SK-N-SH (cell line): ENCODE measurements around the gene PDE9A.

Source experiments
- ELF1 ChIP-seq: IDR thresholded peaks from 2 replicates; pipeline ENCODE4 v1.4.0; 2012
- EZH2phosphoT487 ChIP-seq: fragments of 200-600 bp; sonication (generic); IDR thresholded peaks from 2 replicates; pipeline ENCODE4 v1.6.1; 2017; ENCODE audit warnings: low read depth, mixed run types, mild to moderate bottlenecking, antibody characterized with exemption, moderate library complexity, borderline replicate concordance
- FOXM1 ChIP-seq: IDR thresholded peaks from 2 replicates; pipeline ENCODE4 v1.4.0; 2012; ENCODE audit warnings: low read depth, mild to moderate bottlenecking
- GATA2 ChIP-seq: sonication (generic); formaldehyde crosslinking; IDR thresholded peaks from 2 replicates; pipeline ENCODE4 v1.5.0; 2020; ENCODE audit warnings: mild to moderate bottlenecking, missing genetic modification reagents
- SIN3A ChIP-seq: IDR thresholded peaks from 2 replicates; pipeline ENCODE4 v1.6.1; 2012; ENCODE audit warnings: low read depth, mild to moderate bottlenecking, low read length, moderate library complexity, borderline replicate concordance
- TF ChIP-seq, protein P1 (sequence below): fragments of 200-600 bp; sonication (generic); IDR thresholded peaks from 2 replicates; pipeline ENCODE4 v1.6.1; 2017; ENCODE audit warnings: antibody characterized with exemption, mild to moderate bottlenecking, moderate library complexity
- TF ChIP-seq, protein P2 (sequence below): IDR thresholded peaks from 2 replicates; pipeline ENCODE4; 2012

GRCh38 chr21:42656872-42657271 is 3.5 kb downstream of the PDE9A start:
- TF ChIP-seq ELF1 = no peak
- TF ChIP-seq GATA2 (CRISPR knock-in tag) = no peak
- TF ChIP-seq, protein P1, sequence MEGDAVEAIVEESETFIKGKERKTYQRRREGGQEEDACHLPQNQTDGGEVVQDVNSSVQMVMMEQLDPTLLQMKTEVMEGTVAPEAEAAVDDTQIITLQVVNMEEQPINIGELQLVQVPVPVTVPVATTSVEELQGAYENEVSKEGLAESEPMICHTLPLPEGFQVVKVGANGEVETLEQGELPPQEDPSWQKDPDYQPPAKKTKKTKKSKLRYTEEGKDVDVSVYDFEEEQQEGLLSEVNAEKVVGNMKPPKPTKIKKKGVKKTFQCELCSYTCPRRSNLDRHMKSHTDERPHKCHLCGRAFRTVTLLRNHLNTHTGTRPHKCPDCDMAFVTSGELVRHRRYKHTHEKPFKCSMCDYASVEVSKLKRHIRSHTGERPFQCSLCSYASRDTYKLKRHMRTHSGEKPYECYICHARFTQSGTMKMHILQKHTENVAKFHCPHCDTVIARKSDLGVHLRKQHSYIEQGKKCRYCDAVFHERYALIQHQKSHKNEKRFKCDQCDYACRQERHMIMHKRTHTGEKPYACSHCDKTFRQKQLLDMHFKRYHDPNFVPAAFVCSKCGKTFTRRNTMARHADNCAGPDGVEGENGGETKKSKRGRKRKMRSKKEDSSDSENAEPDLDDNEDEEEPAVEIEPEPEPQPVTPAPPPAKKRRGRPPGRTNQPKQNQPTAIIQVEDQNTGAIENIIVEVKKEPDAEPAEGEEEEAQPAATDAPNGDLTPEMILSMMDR = no peak
- TF ChIP-seq SIN3A = no peak
- TF ChIP-seq FOXM1 = no peak
- TF ChIP-seq, protein P2, sequence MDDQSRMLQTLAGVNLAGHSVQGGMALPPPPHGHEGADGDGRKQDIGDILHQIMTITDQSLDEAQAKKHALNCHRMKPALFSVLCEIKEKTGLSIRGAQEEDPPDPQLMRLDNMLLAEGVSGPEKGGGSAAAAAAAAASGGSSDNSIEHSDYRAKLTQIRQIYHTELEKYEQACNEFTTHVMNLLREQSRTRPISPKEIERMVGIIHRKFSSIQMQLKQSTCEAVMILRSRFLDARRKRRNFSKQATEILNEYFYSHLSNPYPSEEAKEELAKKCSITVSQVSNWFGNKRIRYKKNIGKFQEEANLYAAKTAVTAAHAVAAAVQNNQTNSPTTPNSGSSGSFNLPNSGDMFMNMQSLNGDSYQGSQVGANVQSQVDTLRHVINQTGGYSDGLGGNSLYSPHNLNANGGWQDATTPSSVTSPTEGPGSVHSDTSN = no peak
- no peak for TF ChIP-seq EZH2phosphoT487
